B cell (primary cell): ENCODE results near the gene MORC1. TPM values are rescaled to one million over a fixed set of nuclear protein-coding genes. Genes with fewer than 3 reads are reported as not detected.

ENCODE experiments used
- ATAC-seq: fragments of 200-7000 bp; cut with Tn5 transposase; one replicate; pipeline ENCODE4 v1.10.0; 2021; ENCODE audit warnings: low read depth, mild to moderate bottlenecking, moderate number of reproducible peaks, moderate library complexity
- CTCF ChIA-PET: fragments of 350-600 bp; sonication (Branson Sonifier 250); formaldehyde crosslinking; loops from one replicate; lab custom pipeline; 2021; ENCODE audit warnings: antibody characterized with exemption, inconsistent platforms; lab: Charles Lee
- POLR2A ChIA-PET: fragments of 350-600 bp; sonication (Branson Sonifier 250); formaldehyde crosslinking; loops from one replicate; lab custom pipeline; 2021; ENCODE audit warnings: antibody characterized with exemption; lab: Charles Lee
- DNase-seq: peaks from one replicate; pipeline ENCODE4 v3.0.0; 2013
- H2AFZ ChIP-seq: 2 replicates; pipeline ENCODE4 v1.6.1; 2012; ENCODE audit warnings: mild to moderate bottlenecking, low read depth, low read length; ENCODE audit not compliant: insufficient read depth, poor library complexity, severe bottlenecking
- H3K27ac ChIP-seq, 2 donors: 1 replicate in 1 of 2; 2 replicates in 1 of 2; pipeline ENCODE4 v1.5.1; 2012 to 2013; ENCODE audit warnings: low read length in 2 of 2, mild to moderate bottlenecking in 2 of 2, moderate library complexity in 1 of 2
- H3K27me3 ChIP-seq, 4 experiments: fragments of 200-600 bp in 1 of 4; sonication (generic) in 1 of 4; replicated peaks in 1 of 4; 1 replicate in 2 of 4; 2 replicates in 2 of 4; pipeline versions ENCODE4 v1.6.1 to v1.7.0; 2013 to 2016; ENCODE audit warnings: low read length in 3 of 4, mild to moderate bottlenecking in 2 of 4, mixed read lengths in 1 of 4, moderate library complexity in 1 of 4; ENCODE audit not compliant: insufficient read depth in 4 of 4, control insufficient read depth in 3 of 4; ENCODE audit errors: control extremely low read depth in 1 of 4
- H3K36me3 ChIP-seq, 2 experiments: replicated peaks in 1 of 2; 1 replicate in 1 of 2; 2 replicates in 1 of 2; pipeline versions ENCODE4 v1.6.1 to v1.7.1; 2013; ENCODE audit warnings: low read length in 1 of 2; ENCODE audit not compliant: insufficient read depth in 2 of 2, control insufficient read depth in 1 of 2; ENCODE audit errors: control extremely low read depth in 1 of 2, extremely low read depth in 1 of 2
- H3K4me1 ChIP-seq, 2 donors: fragments of 200-600 bp in 1 of 2; sonication (generic) in 1 of 2; 1 replicate in 1 of 2; 2 replicates in 1 of 2; pipeline versions ENCODE4 v1.5.1 to v1.6.1; 2013 to 2017; ENCODE audit warnings: low read length in 2 of 2; ENCODE audit not compliant: control insufficient read depth in 2 of 2, insufficient read depth in 2 of 2
- H3K4me2 ChIP-seq: replicated peaks from 2 replicates; pipeline ENCODE3; 2012; ENCODE audit warnings: mild to moderate bottlenecking, low read depth, low read length; ENCODE audit not compliant: poor library complexity, severe bottlenecking
- H3K4me3 ChIP-seq, 5 experiments: fragments of 200-600 bp in 1 of 5; sonication (generic) in 1 of 5; 1 replicate in 3 of 5; 2 replicates in 2 of 5; pipeline versions ENCODE4 v1.5.1 to v1.7.0; 2011 to 2016; ENCODE audit warnings: low read length in 4 of 5, mild to moderate bottlenecking in 4 of 5, low read depth in 2 of 5, control low read depth in 1 of 5, moderate library complexity in 1 of 5; ENCODE audit not compliant: insufficient read depth in 1 of 5; ENCODE audit errors: control extremely low read depth in 1 of 5, extremely low read depth in 1 of 5
- H3K79me2 ChIP-seq: fragments of 200-600 bp; sonication (generic); one replicate; pipeline ENCODE4 v1.6.0; 2016; ENCODE audit warnings: low read length; ENCODE audit not compliant: control insufficient read depth, insufficient read depth
- H3K9ac ChIP-seq: fragments of 200-600 bp; sonication (generic); 2 replicates; pipeline ENCODE4 v1.6.1; 2017; ENCODE audit warnings: mild to moderate bottlenecking, low read length, moderate library complexity
- H3K9me3 ChIP-seq, 3 donors: one replicate each; pipeline versions ENCODE4 v1.6.1 to v1.7.1; 2013; ENCODE audit warnings: low read length in 2 of 3; ENCODE audit not compliant: control insufficient read depth in 2 of 3, insufficient read depth in 1 of 3; ENCODE audit errors: control extremely low read depth in 1 of 3
- H4K20me1 ChIP-seq: 2 replicates; pipeline ENCODE4 v1.6.0; 2012; ENCODE audit warnings: mild to moderate bottlenecking, low read length; ENCODE audit not compliant: insufficient read depth, control insufficient read depth, poor library complexity, severe bottlenecking
- H3K27ac Mint-ChIP-seq: one replicate; pipeline ENCODE4 v1.8.0; 2021; ENCODE audit warnings: mixed read lengths
- H3K27me3 Mint-ChIP-seq: one replicate; pipeline ENCODE4 v1.8.0; 2021; ENCODE audit warnings: mixed read lengths
- H3K4me1 Mint-ChIP-seq: one replicate; pipeline ENCODE4 v1.8.0; 2021; ENCODE audit warnings: mixed read lengths
- H3K4me3 Mint-ChIP-seq: one replicate; pipeline ENCODE4 v1.8.0; 2021; ENCODE audit warnings: mixed read lengths
- H3K9me3 Mint-ChIP-seq: one replicate; pipeline ENCODE4 v1.8.0; 2022; ENCODE audit warnings: mixed read lengths; ENCODE audit not compliant: insufficient read depth
- CTCF ChIP-seq: fragments of 200-600 bp; IDR thresholded peaks from one replicate; pipeline ENCODE4 v1.8.0; 2022; ENCODE audit warnings: antibody characterized with exemption, mild to moderate bottlenecking
- EZH2 ChIP-seq: IDR thresholded peaks from 2 replicates; pipeline ENCODE4 v1.6.1; 2012; ENCODE audit warnings: borderline replicate concordance, low read depth, mild to moderate bottlenecking, moderate library complexity, low read length; ENCODE audit not compliant: insufficient read depth, poor library complexity, severe bottlenecking
- WGBS: methylation state at CpG from one replicate; pipeline ENCODE4 v1.1.5; 2013; ENCODE audit warnings: missing lambda C conversion rate; ENCODE audit not compliant: insufficient coverage; 5-methylcytosine and 5-hydroxymethylcytosine counted together
- intact Hi-C: fragments of 100-400 bp; cut with micrococcal nuclease; formaldehyde crosslinking; loops from one replicate; pipeline ENCODE4 v1.10.0; 2022
- polyA plus RNA-seq: library from polyadenylated mRNA; depleted of rRNA; stranded (reverse); fragments of >200 nt; gene quantifications from 2 replicates; pipeline ENCODE4 v1.2.3, GENCODE V29; 2012
- total RNA-seq, 2 donors: library from RNA; stranded (reverse); fragments of 120-200 nt in 1 of 2; gene quantifications; 1 replicate in 1 of 2; 2 replicates in 1 of 2; pipeline versions ENCODE4 v1.2.3 to v1.2.4, GENCODE V29; 2013 to 2022

MORC1 gene
- total and polyA plus RNA-seq, 2 donors (not counting 1 experiment from before 2014, with no cell fraction given) = not detected

- no peak overlapping the region for H3K4me2 ChIP-seq
- H4K20me1 ChIP-seq = no peaks in the 10 kb centered on the region
- H3K27ac ChIP-seq = no peak overlapping the region
- TF ChIP-seq CTCF (no peak), EZH2 (no peak)
- H3K79me2 ChIP-seq = no peaks in the 10 kb centered on the region
- no peak overlapping the region for H3K4me3 ChIP-seq
- H3K36me3 ChIP-seq = no peaks in the 10 kb centered on the region
- DNase-seq (no peak), ATAC-seq (no peak)
- Mint-ChIP-seq H3K4me3 (no peak overlapping the region), H3K9me3 (no peaks in the 10 kb centered on the region), H3K27ac (no peak overlapping the region), H3K4me1 (no peaks in the 10 kb centered on the region), H3K27me3 (peaks cover 5% of the 10 kb centered on the region)
- CTCF ChIA-PET = interaction anchor here (0.9 to 1.6 kb wide), 2 partner anchors 9 to 68 kb away, joined by 3 to 5 read pairs; no protein-coding TSS in a partner anchor
- H3K9ac ChIP-seq = no peak overlapping the region
- no peaks in the 10 kb centered on the region for H3K9me3 ChIP-seq
- no peak overlapping the region for H2AFZ ChIP-seq
- H3K27me3 ChIP-seq = no peaks in the 10 kb centered on the region
- 67% methylated on average over 1 of the region's 2 CpGs for WGBS
- POLR2A ChIA-PET = no interaction called here
- intact Hi-C loops = no loop called here
- H3K4me1 ChIP-seq = no peaks in the 10 kb centered on the region
These were observed 26.1 kb downstream of the MORC1 start for GRCh38 chr3:109091846-109092245.

- Histone ChIP-seq H3K9ac (no peak overlapping the region), H3K79me2 (no peaks in the 10 kb centered on the region), H3K36me3 (no peaks in the 10 kb centered on the region), H3K9me3 (no peaks in the 10 kb centered on the region), H3K27me3 (no peaks in the 10 kb centered on the region), H4K20me1 (no peaks in the 10 kb centered on the region), H3K4me1 (no peaks in the 10 kb centered on the region), H2AFZ (no peak overlapping the region), H3K4me3 (no peak overlapping the region), H3K4me2 (no peak overlapping the region), H3K27ac (no peak overlapping the region)
- ChIA-PET POLR2A (no interaction called here), CTCF (no interaction called here)
- intact Hi-C loops = no loop called here
- Mint-ChIP-seq H3K9me3 (no peaks in the 10 kb centered on the region), H3K27me3 (peaks cover 12% of the 10 kb centered on the region), H3K4me1 (no peaks in the 10 kb centered on the region), H3K4me3 (no peak overlapping the region), H3K27ac (no peak overlapping the region)
- DNase-seq (no peak), ATAC-seq (no peak)
- no peak for TF ChIP-seq EZH2
- no peak for TF ChIP-seq CTCF
- no CpG with 5 or more reads among the region's 1 CpG for WGBS
These were observed 28.7 kb downstream of the MORC1 start for GRCh38 chr3:109089265-109089664.
